ENCODE data around the gene SYK. TPM values are rescaled to one million over a fixed set of nuclear protein-coding genes. Genes with fewer than 3 reads are reported as not detected.

SYK gene
- total and polyA plus RNA-seq, 2 experiments from 2014 or later, result 4.9 to 5.1 TPM

GRCh38 chr9:90867101-90867500 is 65.5 kb downstream of the SYK start:
- Histone ChIP-seq H3K4me3 (no peak overlapping the region), H4K20me1 (ENCODE audit: insufficient read depth, poor library complexity, severe bottlenecking) (no peaks in the 10 kb centered on the region), H3K9me2 (replicated peaks; ENCODE audit: insufficient read depth) (no peaks in the 10 kb centered on the region), H2AFZ (no peak overlapping the region), H3K27ac (no peak overlapping the region), H3K9me3 (ENCODE audit: low read depth) (no peaks in the 10 kb centered on the region), H3K4me2 (no peak overlapping the region), H3K4me1 (ENCODE audit: insufficient read depth) (no peaks in the 10 kb centered on the region), H3K79me2 (no peaks in the 10 kb centered on the region), H3K36me3 (replicated peaks; ENCODE audit: insufficient read depth, low read depth) (no peaks in the 10 kb centered on the region), H3K27me3 (no peaks in the 10 kb centered on the region)
- no peak for DNase-seq (ENCODE audit: low spot score)
- 97% methylated on average over 14 of the region's 14 CpGs for WGBS (ENCODE audit: low lambda C conversion rate, missing lambda C conversion rate)
- no peak for TF ChIP-seq EZH2 (IDR thresholded peaks at IDR 0.05; ENCODE audit: borderline replicate concordance)
- TF ChIP-seq EZH2phosphoT487 (IDR thresholded peaks at IDR 0.05; ENCODE audit: low read depth, severe bottlenecking, unreplicated experiment), result no peak
- TF ChIP-seq CTCF (IDR thresholded peaks at IDR 0.05; ENCODE audit: poor library complexity), result no peak

- no peak overlapping the region for H3K27ac ChIP-seq
- H2AFZ ChIP-seq, result no peak overlapping the region
- H3K79me2 ChIP-seq, result no peaks in the 10 kb centered on the region
- no peaks in the 10 kb centered on the region for H3K27me3 ChIP-seq
- H3K4me1 ChIP-seq (ENCODE audit: insufficient read depth), result no peaks in the 10 kb centered on the region
- TF ChIP-seq CTCF (IDR thresholded peaks at IDR 0.05; ENCODE audit: poor library complexity) (no peak), EZH2 (IDR thresholded peaks at IDR 0.05; ENCODE audit: borderline replicate concordance) (no peak), EZH2phosphoT487 (IDR thresholded peaks at IDR 0.05; ENCODE audit: low read depth, severe bottlenecking, unreplicated experiment) (no peak)
- no peak overlapping the region for H3K4me2 ChIP-seq
- H4K20me1 ChIP-seq (ENCODE audit: insufficient read depth, poor library complexity, severe bottlenecking), result no peaks in the 10 kb centered on the region
- no peak overlapping the region for H3K4me3 ChIP-seq
- H3K9me2 ChIP-seq (replicated peaks; ENCODE audit: insufficient read depth), result no peaks in the 10 kb centered on the region
- DNase-seq (ENCODE audit: low spot score), result no peak
- H3K9me3 ChIP-seq (ENCODE audit: low read depth), result no peaks in the 10 kb centered on the region
- H3K36me3 ChIP-seq (replicated peaks; ENCODE audit: insufficient read depth, low read depth), result no peaks in the 10 kb centered on the region
These were observed 66.9 kb downstream of the SYK start for GRCh38 chr9:90868555-90868954.

- no peak overlapping the region for H3K4me3 ChIP-seq
- H2AFZ ChIP-seq, result no peak overlapping the region
- no peaks in the 10 kb centered on the region for H3K9me3 ChIP-seq (ENCODE audit: low read depth)
- H3K79me2 ChIP-seq, result no peaks in the 10 kb centered on the region
- no peaks in the 10 kb centered on the region for H3K27me3 ChIP-seq
- H3K9me2 ChIP-seq (replicated peaks; ENCODE audit: insufficient read depth), result no peaks in the 10 kb centered on the region
- H3K4me2 ChIP-seq, result no peak overlapping the region
- no peaks in the 10 kb centered on the region for H3K4me1 ChIP-seq (ENCODE audit: insufficient read depth)
- no peak for DNase-seq (ENCODE audit: low spot score)
- TF ChIP-seq CTCF (IDR thresholded peaks at IDR 0.05; ENCODE audit: poor library complexity) (no peak), EZH2 (IDR thresholded peaks at IDR 0.05; ENCODE audit: borderline replicate concordance) (no peak), EZH2phosphoT487 (IDR thresholded peaks at IDR 0.05; ENCODE audit: low read depth, severe bottlenecking, unreplicated experiment) (no peak)
- H3K27ac ChIP-seq, result no peak overlapping the region
- H4K20me1 ChIP-seq (ENCODE audit: insufficient read depth, poor library complexity, severe bottlenecking), result no peaks in the 10 kb centered on the region
- no peaks in the 10 kb centered on the region for H3K36me3 ChIP-seq (replicated peaks; ENCODE audit: insufficient read depth, low read depth)
These were observed 67.7 kb downstream of the SYK start for GRCh38 chr9:90869361-90869760.
